Stimulated activated CD4-positive, alpha-beta T cell treated with anti-CD3 and anti-CD28 coated beads, Interleukin-15, amount 100 ng/mL, for 48 hours (primary cell): Measurements from ENCODE around the gene FBXO46.
"Not testable (repeated sequence)": the region's sequence is repeated elsewhere in the genome, so short reads cannot be mapped to it uniquely, and the experiment has no call there.

Source experiments
- DNase-seq, 2 donors: peaks; one replicate each; pipeline ENCODE4 v3.0.0-alpha.2; 2020; ENCODE audit warnings: low read depth in 2 of 2

Gene FBXO46

GRCh38 chr19:45766869-45767346 is 36.2 kb upstream of the FBXO46 start:
- no peak for DNase-seq

- no peak for DNase-seq
Measured at GRCh38 chr19:45766296-45766868, 35.7 kb upstream of the FBXO46 start.

- DNase-seq, result no peak
Measured at GRCh38 chr19:45765702-45766295, 35.1 kb upstream of the FBXO46 start.

- no peak for DNase-seq
Measured at GRCh38 chr19:45764945-45765701, 34.4 kb upstream of the FBXO46 start.

- DNase-seq, result no peak
Measured at GRCh38 chr19:45764475-45764874, 33.8 kb upstream of the FBXO46 start.

- no peak for DNase-seq
Measured at GRCh38 chr19:45763691-45764294, 33.1 kb upstream of the FBXO46 start.

- no peak for DNase-seq
Measured at GRCh38 chr19:45762870-45763631, 32.4 kb upstream of the FBXO46 start.

GRCh38 chr19:45761714-45762113 is 31.0 kb upstream of the FBXO46 start:
- DNase-seq, result no peak

- DNase-seq, result no peak
Measured at GRCh38 chr19:45758921-45759320, 28.2 kb upstream of the FBXO46 start.

GRCh38 chr19:45757695-45758094 is 27.0 kb upstream of the FBXO46 start:
- DNase-seq, result no peak

GRCh38 chr19:45754323-45754722 is 23.6 kb upstream of the FBXO46 start:
- no peak for DNase-seq

- no peak for DNase-seq
Measured at GRCh38 chr19:45753548-45753947, 22.9 kb upstream of the FBXO46 start.

- DNase-seq, result no peak
Measured at GRCh38 chr19:45752639-45753038, 21.9 kb upstream of the FBXO46 start.

- DNase-seq, result not testable (repeated sequence)
Measured at GRCh38 chr19:45751483-45751882, 20.8 kb upstream of the FBXO46 start.

GRCh38 chr19:45747513-45747912 is 16.8 kb upstream of the FBXO46 start:
- DNase-seq, result no peak

- DNase-seq, result no peak
Measured at GRCh38 chr19:45746866-45747265, 16.2 kb upstream of the FBXO46 start.

- DNase-seq, result no peak
Measured at GRCh38 chr19:45745606-45746005, 14.9 kb upstream of the FBXO46 start.

GRCh38 chr19:45742969-45743368 is 12.3 kb upstream of the FBXO46 start:
- no peak for DNase-seq

- DNase-seq, result no peak
Measured at GRCh38 chr19:45739498-45740439, 9.1 kb upstream of the FBXO46 start.

GRCh38 chr19:45733160-45733810 is 2.6 kb upstream of the FBXO46 start, which contains the start of gene MEIOSIN:
TSS of gene MEIOSIN (plus strand) at chr19:45733439. CDS start at chr19:45735377, 1,938 bp downstream.
- no peak for DNase-seq
